IMR-90 (cell line): ENCODE results near the gene CELSR1. TPM values are rescaled to one million over a fixed set of nuclear protein-coding genes. Genes with fewer than 3 reads are reported as not detected.

Experiments
- ATAC-seq: fragments of 200-7000 bp; cut with Tn5 transposase; 2 replicates; pipeline ENCODE4 v1.9.1; 2020; ENCODE audit warnings: low read depth, mild to moderate bottlenecking, moderate library complexity
- BruUV-seq: library from RNA; stranded (reverse); fragments of 400-500 nt; replicated peaks from 2 replicates; lab custom pipeline; 2021; lab: Mats Ljungman, UMichigan
- CTCF ChIA-PET: fragments of 300-600 bp; formaldehyde crosslinking; extraction: SDS; loops from one replicate; lab custom pipeline; 2021; ENCODE audit warnings: antibody characterized with exemption; lab: Yijun Ruan, JAX
- POLR2A ChIA-PET: fragments of 300-600 bp; sonication (Branson Sonifier 250); formaldehyde crosslinking; loops from one replicate; lab custom pipeline; 2022; ENCODE audit warnings: antibody characterized with exemption; ENCODE audit not compliant: unreplicated experiment; lab: Charles Lee
- DNase-seq: peaks from one replicate; pipeline ENCODE4 v3.0.0; 2013
- H2AFZ ChIP-seq: replicated peaks from 2 replicates; pipeline ENCODE3; 2013; ENCODE audit warnings: low read length, mild to moderate bottlenecking; ENCODE audit not compliant: poor library complexity
- H2AK5ac ChIP-seq: 2 replicates; pipeline ENCODE4 v1.6.1; 2013; ENCODE audit warnings: low read depth, low read length, inconsistent platforms
- H2AK9ac ChIP-seq: replicated peaks from 2 replicates; pipeline ENCODE3; 2013; ENCODE audit warnings: mild to moderate bottlenecking, low read depth, low read length, moderate library complexity; ENCODE audit not compliant: poor library complexity
- H2BK120ac ChIP-seq: 2 replicates; pipeline ENCODE4 v1.6.1; 2013; ENCODE audit warnings: low read depth, low read length, inconsistent platforms
- H2BK15ac ChIP-seq: 3 replicates; pipeline ENCODE4 v1.6.1; 2013; ENCODE audit warnings: low read depth, low read length, inconsistent platforms
- H2BK20ac ChIP-seq: 2 replicates; pipeline ENCODE4 v1.6.1; 2013; ENCODE audit warnings: low read depth, mild to moderate bottlenecking, inconsistent platforms, low read length, moderate library complexity
- H2BK5ac ChIP-seq: 2 replicates; pipeline ENCODE4 v1.6.1; 2013; ENCODE audit warnings: mild to moderate bottlenecking, low read depth, low read length, inconsistent platforms; ENCODE audit not compliant: poor library complexity, severe bottlenecking
- H3K14ac ChIP-seq: replicated peaks from 2 replicates; pipeline ENCODE4 v1.6.1; 2013; ENCODE audit warnings: low read depth, low read length, inconsistent platforms
- H3K18ac ChIP-seq: 2 replicates; pipeline ENCODE4 v1.6.1; 2013; ENCODE audit warnings: low read depth, low read length, control low read depth
- H3K23ac ChIP-seq: 2 replicates; pipeline ENCODE4 v1.6.1; 2013; ENCODE audit warnings: low read depth, low read length, inconsistent platforms
- H3K27ac ChIP-seq: 2 replicates; pipeline ENCODE4 v1.5.1; 2013; ENCODE audit warnings: mild to moderate bottlenecking, control low read depth, low read length; ENCODE audit not compliant: insufficient read depth
- H3K27me3 ChIP-seq: 2 replicates; pipeline ENCODE4 v1.6.1; 2013; ENCODE audit warnings: low read length; ENCODE audit not compliant: control insufficient read depth, insufficient read depth
- H3K36me3 ChIP-seq: 2 replicates; pipeline ENCODE4 v1.6.1; 2013; ENCODE audit warnings: low read length, mixed read lengths; ENCODE audit not compliant: control insufficient read depth, insufficient read depth
- H3K4ac ChIP-seq: 2 replicates; pipeline ENCODE4 v1.6.1; 2013; ENCODE audit warnings: low read depth, low read length, inconsistent platforms
- H3K4me1 ChIP-seq: 2 replicates; pipeline ENCODE4 v1.6.1; 2013; ENCODE audit warnings: low read length, mixed read lengths; ENCODE audit not compliant: control insufficient read depth, insufficient read depth
- H3K4me2 ChIP-seq: 2 replicates; pipeline ENCODE4 v1.6.1; 2013; ENCODE audit warnings: low read depth, mild to moderate bottlenecking, control low read depth, low read length, moderate library complexity
- H3K4me3 ChIP-seq: 2 replicates; pipeline ENCODE4 v1.5.1; 2013; ENCODE audit warnings: low read depth, mild to moderate bottlenecking, control low read depth, low read length, moderate library complexity; ENCODE audit not compliant: insufficient read depth
- H3K56ac ChIP-seq: 2 replicates; pipeline ENCODE4 v1.6.1; 2013; ENCODE audit warnings: low read length, inconsistent platforms; ENCODE audit not compliant: insufficient read depth; ENCODE audit errors: extremely low read depth
- H3K79me1 ChIP-seq, 2 experiments: 2 replicates each; pipeline ENCODE4 v1.6.1; 2013; ENCODE audit warnings: low read length in 2 of 2, inconsistent platforms in 1 of 2, low read depth in 1 of 2
- H3K9ac ChIP-seq: 2 replicates; pipeline ENCODE4 v1.6.1; 2013; ENCODE audit warnings: low read depth, low read length, control low read depth
- H3K9me1 ChIP-seq: 2 replicates; pipeline ENCODE4 v1.6.1; 2013; ENCODE audit warnings: low read length, inconsistent platforms; ENCODE audit not compliant: insufficient read depth
- H3K9me3 ChIP-seq: 2 replicates; pipeline ENCODE4 v1.6.1; 2013; ENCODE audit warnings: low read length; ENCODE audit not compliant: control insufficient read depth, insufficient read depth
- H4K20me1 ChIP-seq: 2 replicates; pipeline ENCODE4 v1.6.1; 2013; ENCODE audit warnings: low read length, inconsistent platforms; ENCODE audit not compliant: insufficient read depth
- H4K5ac ChIP-seq: 2 replicates; pipeline ENCODE4 v1.6.1; 2013; ENCODE audit warnings: mild to moderate bottlenecking, low read depth, low read length, control low read depth
- H4K8ac ChIP-seq, 2 experiments: 2 replicates each; pipeline ENCODE4 v1.6.1; 2013; ENCODE audit warnings: low read depth in 2 of 2, low read length in 2 of 2, control low read depth in 1 of 2, inconsistent platforms in 1 of 2
- H4K91ac ChIP-seq: 2 replicates; pipeline ENCODE4 v1.6.1; 2013; ENCODE audit warnings: low read depth, low read length, inconsistent platforms; ENCODE audit not compliant: insufficient read depth
- BHLHE40 ChIP-seq: fragments of 150-350 bp; IDR thresholded peaks from 2 replicates; pipeline ENCODE4 v1.6.1; 2016; ENCODE audit warnings: mild to moderate bottlenecking, low read depth, low read length
- CEBPB ChIP-seq: IDR thresholded peaks from 2 replicates; pipeline ENCODE4 v1.6.1; 2012; ENCODE audit warnings: low read depth, low read length, improper control_type of control experiment
- CHD1 ChIP-seq: IDR thresholded peaks from 2 replicates; pipeline ENCODE4 v1.6.1; 2012; ENCODE audit warnings: low read depth, low read length, improper control_type of control experiment
- CTCF ChIP-seq: conservative IDR thresholded peaks from 2 replicates; pipeline ENCODE4 v1.5.1; 2012; ENCODE audit warnings: mild to moderate bottlenecking, low read depth, low read length, improper control_type of control experiment
- FOS ChIP-seq: fragments of 150-350 bp; IDR thresholded peaks from 2 replicates; pipeline ENCODE4 v1.6.1; 2016; ENCODE audit warnings: low read depth, low read length
- MAFK ChIP-seq: IDR thresholded peaks from 2 replicates; pipeline ENCODE4 v1.6.1; 2012; ENCODE audit warnings: low read depth, low read length, improper control_type of control experiment
- MAZ ChIP-seq: IDR thresholded peaks from 2 replicates; pipeline ENCODE4 v1.6.1; 2012; ENCODE audit warnings: low read depth, mild to moderate bottlenecking, low read length, improper control_type of control experiment, moderate library complexity, borderline replicate concordance
- MXI1 ChIP-seq: IDR thresholded peaks from 2 replicates; pipeline ENCODE4 v1.6.1; 2012; ENCODE audit warnings: low read depth, mild to moderate bottlenecking, low read length, moderate library complexity, borderline replicate concordance
- NFE2L2 ChIP-seq: fragments of 150-350 bp; IDR thresholded peaks from 2 replicates; pipeline ENCODE4 v1.6.1; 2016; ENCODE audit warnings: low read depth, mild to moderate bottlenecking, low read length
- POLR2A ChIP-seq: IDR thresholded peaks from 2 replicates; pipeline ENCODE4 v1.6.1; 2012; ENCODE audit warnings: mild to moderate bottlenecking, low read depth, low read length
- RAD21 ChIP-seq: IDR thresholded peaks from 2 replicates; pipeline ENCODE4 v1.6.1; 2012; ENCODE audit warnings: low read length, improper control_type of control experiment
- RCOR1 ChIP-seq: IDR thresholded peaks from 2 replicates; pipeline ENCODE4 v1.6.1; 2012; ENCODE audit warnings: mild to moderate bottlenecking, low read length, improper control_type of control experiment; ENCODE audit not compliant: insufficient replicate concordance
- RFX5 ChIP-seq: IDR thresholded peaks from 2 replicates; pipeline ENCODE4 v1.8.0; 2012; ENCODE audit warnings: low read depth, mild to moderate bottlenecking, low read length, moderate library complexity
- SMC3 ChIP-seq: fragments of 150-350 bp; IDR thresholded peaks from 2 replicates; pipeline ENCODE4 v1.6.1; 2016; ENCODE audit warnings: low read depth, mild to moderate bottlenecking, antibody characterized with exemption, low read length, moderate library complexity
- WGBS, 2 experiments: methylation state at CpG; one replicate each; pipeline versions ENCODE4 v1.1.5 to v1.1.7; 2013; ENCODE audit warnings: missing lambda C conversion rate in 2 of 2; ENCODE audit not compliant: insufficient read length in 1 of 2; ENCODE audit errors: extremely low coverage in 2 of 2; 5-methylcytosine and 5-hydroxymethylcytosine counted together
- dilution Hi-C: fragments of 300-500 bp; cut with HindIII; formaldehyde crosslinking; loops from one replicate; pipeline ENCODE4 v1.14.3; 2018; ENCODE audit warnings: low sequenced_read_pairs; ENCODE audit not compliant: unreplicated experiment
- in situ Hi-C: fragments of 300-500 bp; cut with MboI; formaldehyde crosslinking; loops from 3 replicates; pipeline ENCODE4 v1.14.3; 2019; ENCODE audit warnings: low sequenced_read_pairs, inconsistent platforms, mixed read lengths
- intact Hi-C: fragments of 100-400 bp; cut with micrococcal nuclease; formaldehyde crosslinking; loops from 2 replicates; pipeline ENCODE4 v1.10.0; 2022
- polyA plus RNA-seq, 3 experiments: library from polyadenylated mRNA; depleted of rRNA; stranded (reverse); fragments of >200 nt; gene quantifications; 2 replicates each; pipeline ENCODE4 v1.2.3, GENCODE V29; 2012; ENCODE audit warnings: low replicate concordance in 1 of 3
- total RNA-seq: library from RNA; depleted of rRNA; stranded (reverse); fragments of >200 nt; gene quantifications from 2 replicates; pipeline ENCODE4 v1.2.3, GENCODE V29; 2012
- TF ChIP-seq, protein P1 (sequence below): fragments of 150-350 bp; IDR thresholded peaks from 2 replicates; pipeline ENCODE4 v1.6.1; 2016; ENCODE audit warnings: low read depth, mild to moderate bottlenecking, low read length, moderate library complexity, borderline replicate concordance
- TF ChIP-seq, protein P2 (sequence below): fragments of 150-350 bp; IDR thresholded peaks from 2 replicates; pipeline ENCODE4 v1.6.1; 2017; ENCODE audit warnings: mild to moderate bottlenecking, antibody characterized with exemption, low read length, low read depth

Gene CELSR1
- total and polyA plus RNA-seq, 2 of the 4 experiments (the other 2 are of a cell fraction): 0.36 to 0.82 TPM

DNA sequence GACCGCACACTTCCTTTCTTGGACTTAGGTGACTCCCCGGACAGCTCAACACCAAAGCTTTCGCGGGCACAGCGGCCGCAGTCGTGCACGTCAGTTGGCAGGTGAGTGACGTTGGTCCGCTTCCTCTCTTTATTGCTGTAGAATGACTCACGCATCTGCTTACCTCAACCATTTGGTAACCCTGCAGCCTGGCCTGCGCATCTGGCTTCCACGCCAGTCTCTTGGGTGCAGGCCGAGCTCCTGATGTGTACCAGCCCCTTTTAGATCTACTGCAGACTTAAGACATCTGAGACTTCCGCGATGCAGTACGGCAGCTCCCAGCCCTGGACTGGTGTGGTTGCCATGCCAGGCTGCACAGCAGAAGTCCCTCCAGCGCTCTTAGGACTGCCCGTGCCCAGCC, 214.3 kb downstream of the CELSR1 start:
- H3K4ac ChIP-seq: no peak overlapping the region
- in situ Hi-C loops: no loop called here
- ATAC-seq (no peak), DNase-seq (no peak)
- no TSS peak for BruUV-seq
- no peaks in the 10 kb centered on the region for H3K4me1 ChIP-seq
- H3K18ac ChIP-seq: no peak overlapping the region
- no peak overlapping the region for H2BK15ac ChIP-seq
- H3K14ac ChIP-seq: no peak overlapping the region
- H2AK5ac ChIP-seq: no peak overlapping the region
- H2BK120ac ChIP-seq: no peak overlapping the region
- CTCF ChIA-PET: no interaction called here
- H3K4me3 ChIP-seq: no peak overlapping the region
- no peak overlapping the region for H3K4me2 ChIP-seq
- no peak overlapping the region for H2BK5ac ChIP-seq
- no peak overlapping the region for H2BK20ac ChIP-seq
- peaks cover 27% of the 10 kb centered on the region for H3K36me3 ChIP-seq
- no peak overlapping the region for H3K27ac ChIP-seq
- intact Hi-C loops: no loop called here
- H4K91ac ChIP-seq: no peak overlapping the region
- POLR2A ChIA-PET: no interaction called here
- H3K23ac ChIP-seq: no peak overlapping the region
- TF ChIP-seq BHLHE40: no peak
- TF ChIP-seq CHD1: no peak
- TF ChIP-seq SMC3: no peak
- TF ChIP-seq CTCF: no peak
- TF ChIP-seq RCOR1: no peak
- TF ChIP-seq, protein P1, sequence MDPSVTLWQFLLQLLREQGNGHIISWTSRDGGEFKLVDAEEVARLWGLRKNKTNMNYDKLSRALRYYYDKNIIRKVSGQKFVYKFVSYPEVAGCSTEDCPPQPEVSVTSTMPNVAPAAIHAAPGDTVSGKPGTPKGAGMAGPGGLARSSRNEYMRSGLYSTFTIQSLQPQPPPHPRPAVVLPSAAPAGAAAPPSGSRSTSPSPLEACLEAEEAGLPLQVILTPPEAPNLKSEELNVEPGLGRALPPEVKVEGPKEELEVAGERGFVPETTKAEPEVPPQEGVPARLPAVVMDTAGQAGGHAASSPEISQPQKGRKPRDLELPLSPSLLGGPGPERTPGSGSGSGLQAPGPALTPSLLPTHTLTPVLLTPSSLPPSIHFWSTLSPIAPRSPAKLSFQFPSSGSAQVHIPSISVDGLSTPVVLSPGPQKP: no peak
- TF ChIP-seq NFE2L2: no peak
- no peak for TF ChIP-seq FOS
- TF ChIP-seq POLR2A: no peak
- TF ChIP-seq MXI1: no peak
- no peak for TF ChIP-seq MAZ
- TF ChIP-seq RFX5: no peak
- TF ChIP-seq, protein P2, sequence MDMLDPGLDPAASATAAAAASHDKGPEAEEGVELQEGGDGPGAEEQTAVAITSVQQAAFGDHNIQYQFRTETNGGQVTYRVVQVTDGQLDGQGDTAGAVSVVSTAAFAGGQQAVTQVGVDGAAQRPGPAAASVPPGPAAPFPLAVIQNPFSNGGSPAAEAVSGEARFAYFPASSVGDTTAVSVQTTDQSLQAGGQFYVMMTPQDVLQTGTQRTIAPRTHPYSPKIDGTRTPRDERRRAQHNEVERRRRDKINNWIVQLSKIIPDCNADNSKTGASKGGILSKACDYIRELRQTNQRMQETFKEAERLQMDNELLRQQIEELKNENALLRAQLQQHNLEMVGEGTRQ: no peak
- no peak for TF ChIP-seq CEBPB
- TF ChIP-seq RAD21: no peak
- TF ChIP-seq MAFK: no peak
- H3K79me1 ChIP-seq: peaks cover 23 to 48% of the 10 kb centered on the region in 2 experiments
- H3K9me3 ChIP-seq: no peaks in the 10 kb centered on the region
- H4K8ac ChIP-seq: no peak overlapping the region
- dilution Hi-C loops: no loop called here
- H4K20me1 ChIP-seq: no peaks in the 10 kb centered on the region; the same call in 1 of the 2 replicates
- H3K56ac ChIP-seq: no peak overlapping the region
- WGBS, 2 experiments: 98% methylated on average over 17 of the region's 19 CpGs; no CpG with 5 or more reads in 1 of the 2 experiments
- no peak overlapping the region for H2AFZ ChIP-seq
- H2AK9ac ChIP-seq: no peak overlapping the region
- H3K9me1 ChIP-seq: no peaks in the 10 kb centered on the region; the same call in 1 of the 2 replicates
- H4K5ac ChIP-seq: no peak overlapping the region
- no peaks in the 10 kb centered on the region for H3K27me3 ChIP-seq
- no peak overlapping the region for H3K9ac ChIP-seq
